Small intestine (tissue), 7 donors: ENCODE results near the gene MYL5. TPM values are rescaled to one million over a fixed set of nuclear protein-coding genes. Genes with fewer than 3 reads are reported as not detected.
"Not testable (repeated sequence)": the region's sequence is repeated elsewhere in the genome, so short reads cannot be mapped to it uniquely, and the experiment has no call there.

ENCODE experiments used
- DNase-seq, 2 donors: peaks; one replicate each; pipeline versions ENCODE4 v3.0.0 to v3.0.0-alpha.2; 2013
- FAIRE-seq: peaks from 2 replicates; lab custom pipeline; 2012; peaks lifted over from hg19 to GRCh38; lab: Jason Lieb, UNC
- H3K27ac ChIP-seq, 3 donors: one replicate each; pipeline ENCODE4 v1.5.1; 2013; ENCODE audit warnings: low read length in 2 of 3, mild to moderate bottlenecking in 2 of 3, control low read depth in 1 of 3, inconsistent platforms in 1 of 3, low read depth in 1 of 3, moderate library complexity in 1 of 3
- H3K27me3 ChIP-seq, 3 donors: one replicate each; pipeline ENCODE4 v1.6.1; 2013; ENCODE audit warnings: low read length in 3 of 3, inconsistent platforms in 1 of 3; ENCODE audit not compliant: control insufficient read depth in 3 of 3, insufficient read depth in 3 of 3
- H3K36me3 ChIP-seq, 3 donors: one replicate each; pipeline ENCODE4 v1.6.1; 2013; ENCODE audit warnings: low read length in 3 of 3, inconsistent platforms in 1 of 3, low read depth in 1 of 3, mild to moderate bottlenecking in 1 of 3, moderate library complexity in 1 of 3; ENCODE audit not compliant: control insufficient read depth in 3 of 3, insufficient read depth in 2 of 3
- H3K4me1 ChIP-seq, 3 donors: one replicate each; pipeline ENCODE4 v1.6.1; 2013; ENCODE audit warnings: low read length in 2 of 3, inconsistent platforms in 1 of 3, low read depth in 1 of 3, mild to moderate bottlenecking in 1 of 3, moderate library complexity in 1 of 3; ENCODE audit not compliant: control insufficient read depth in 3 of 3, insufficient read depth in 2 of 3
- H3K4me3 ChIP-seq, 3 donors: one replicate each; pipeline ENCODE4 v1.5.1; 2013; ENCODE audit warnings: low read length in 3 of 3, control low read depth in 1 of 3, inconsistent platforms in 1 of 3, low read depth in 1 of 3, mild to moderate bottlenecking in 1 of 3, moderate library complexity in 1 of 3
- H3K9me3 ChIP-seq, 2 donors: one replicate each; pipeline ENCODE4 v1.6.1; 2013; ENCODE audit warnings: low read depth in 1 of 2, low read length in 1 of 2; ENCODE audit not compliant: control insufficient read depth in 2 of 2, insufficient read depth in 1 of 2
- WGBS, 3 donors: extraction: QIAGEN DNeasy Blood & Tissue Kit; methylation state at CpG; one replicate each; pipeline ENCODE4 v1.1.7; 2013; 5-methylcytosine and 5-hydroxymethylcytosine counted together
- polyA plus RNA-seq, 4 donors: library from polyadenylated mRNA; stranded (reverse) in 3 of 4; unstranded in 1 of 4; fragments of 200-250 nt in 3 of 4; fragments of 120-200 nt in 1 of 4; gene quantifications; one replicate each; pipeline versions ENCODE4 v1.2.1 to v1.2.3, GENCODE V29; 2013
- donor health status: healthy with polysubstance abuse.
- donor health status: control.
- donor health status: control.
- donor health status: Bipolar disorder and iron deficiency.
- donor health status: healthy.

Gene MYL5
- polyA plus RNA-seq, 4 donors, result 36.1 to 316 (median 159) TPM

DNA sequence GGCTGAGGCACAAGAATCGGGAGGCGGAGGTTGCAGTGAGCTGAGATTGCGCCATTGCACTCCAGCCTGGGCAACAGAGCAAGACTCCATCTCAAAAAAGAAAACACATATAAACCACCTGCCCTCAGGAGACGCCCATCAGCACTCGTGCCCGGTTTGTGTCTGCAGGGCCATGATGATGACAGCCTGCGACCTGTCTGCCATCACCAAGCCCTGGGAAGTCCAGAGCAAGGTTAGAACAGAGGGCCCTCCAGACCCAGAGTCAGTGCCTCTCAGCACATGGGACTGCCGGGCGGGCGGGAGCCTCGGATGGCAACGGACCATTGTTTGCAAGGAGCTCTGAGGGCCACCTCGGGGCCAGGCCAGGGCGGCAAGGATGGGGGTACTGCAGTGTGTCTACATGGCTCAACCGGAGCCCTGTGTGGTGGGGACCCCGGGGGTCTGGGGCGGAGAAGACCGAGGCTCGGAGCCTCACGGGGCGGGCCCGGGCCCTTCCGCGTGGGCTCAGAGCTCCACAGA lies 9.6 kb upstream of the MYL5 start:
- DNase-seq, result no peak
- Histone ChIP-seq H3K27me3 (no peaks in the 10 kb centered on the region), H3K27ac (no peak overlapping the region), H3K4me3 (no peak overlapping the region), H3K36me3 (peaks cover 0 to 6% (median 0%) of the 10 kb centered on the region in 3 donors), H3K9me3 (no peaks in the 10 kb centered on the region), H3K4me1 (no peaks in the 10 kb centered on the region)
- FAIRE-seq, result no peak
- 95 to 97% (median 96%) methylated on average over 21 to 24 of the region's 24 CpGs for WGBS, 3 donors

GRCh38 chr4:665381-665750 lies 9.0 kb upstream of the MYL5 start:
- FAIRE-seq, result no peak
- H3K27me3 ChIP-seq, result no peaks in the 10 kb centered on the region
- no peak overlapping the region for H3K27ac ChIP-seq
- H3K9me3 ChIP-seq, result no peaks in the 10 kb centered on the region
- H3K4me3 ChIP-seq, result no peak overlapping the region
- no peak for DNase-seq
- peaks cover 0 to 4% (median 0%) of the 10 kb centered on the region in 3 donors for H3K36me3 ChIP-seq
- no peaks in the 10 kb centered on the region for H3K4me1 ChIP-seq
- 70 to 86% (median 78%) methylated on average over 11 to 12 of the region's 12 CpGs for WGBS, 3 donors

DNA sequence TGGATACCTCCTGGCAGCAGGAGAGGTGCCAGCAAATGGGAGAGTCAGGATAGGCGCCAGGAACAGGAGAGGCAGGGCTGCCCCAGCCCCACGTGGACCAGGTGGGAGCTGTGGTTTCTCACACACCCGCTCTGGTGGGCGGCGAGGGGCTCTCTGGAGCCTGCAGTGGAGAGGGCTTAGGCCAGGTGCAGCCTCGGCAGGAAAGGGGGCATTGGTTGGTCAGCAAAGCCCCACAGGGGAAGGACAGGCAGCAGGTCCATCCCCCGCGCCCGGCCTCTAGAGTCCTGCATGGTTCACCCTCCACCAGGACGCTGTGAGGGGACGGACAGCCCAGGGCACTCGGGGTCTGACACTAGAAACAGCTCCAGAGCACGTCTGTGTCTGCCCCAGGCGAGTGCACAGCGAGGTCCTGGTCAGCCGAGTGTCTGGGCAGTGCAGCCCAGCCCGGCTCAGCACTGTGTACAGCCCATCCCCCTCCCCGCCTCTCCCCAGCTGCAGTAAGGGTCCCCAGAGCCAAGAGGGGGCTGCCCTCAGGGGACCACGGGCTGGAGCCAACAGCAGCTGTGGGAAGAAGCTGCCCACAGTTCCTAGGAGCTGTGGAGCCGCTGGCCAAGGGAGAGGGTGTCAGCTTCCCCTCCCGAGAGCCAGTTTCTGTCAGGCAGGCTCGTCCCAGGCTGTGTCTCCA lies 8.4 kb upstream of the MYL5 start:
- WGBS, 3 donors, result 63 to 74% (median 73%) methylated on average over 15 to 22 of the region's 22 CpGs
- no peaks in the 10 kb centered on the region for H3K4me1 ChIP-seq
- H3K4me3 ChIP-seq, result no peak overlapping the region
- no peaks in the 10 kb centered on the region for H3K9me3 ChIP-seq
- FAIRE-seq, result no peak
- DNase-seq, result no peak
- H3K27ac ChIP-seq, result no peak overlapping the region
- H3K36me3 ChIP-seq, result peaks cover 0 to 7% (median 2%) of the 10 kb centered on the region in 3 donors
- H3K27me3 ChIP-seq, result no peaks in the 10 kb centered on the region

DNA sequence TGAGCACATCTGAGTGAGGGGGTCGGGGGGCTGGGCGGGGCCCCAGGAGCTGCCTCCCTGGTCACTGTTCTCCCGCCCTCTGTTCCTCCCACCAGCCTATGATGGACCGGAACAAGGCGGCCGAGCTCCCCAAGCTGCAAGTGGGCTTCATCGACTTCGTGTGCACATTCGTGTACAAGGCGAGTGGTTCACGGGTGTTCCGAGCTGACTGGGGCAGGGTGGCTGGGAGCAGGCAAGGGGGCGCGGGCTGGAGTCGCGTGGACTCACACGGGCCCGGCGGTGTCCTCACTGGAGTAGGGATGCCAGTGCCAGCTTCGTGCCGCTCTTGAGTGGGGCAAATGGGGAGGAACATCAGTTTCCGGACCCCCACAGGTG lies 7.9 kb upstream of the MYL5 start:
- no peak for DNase-seq

DNA sequence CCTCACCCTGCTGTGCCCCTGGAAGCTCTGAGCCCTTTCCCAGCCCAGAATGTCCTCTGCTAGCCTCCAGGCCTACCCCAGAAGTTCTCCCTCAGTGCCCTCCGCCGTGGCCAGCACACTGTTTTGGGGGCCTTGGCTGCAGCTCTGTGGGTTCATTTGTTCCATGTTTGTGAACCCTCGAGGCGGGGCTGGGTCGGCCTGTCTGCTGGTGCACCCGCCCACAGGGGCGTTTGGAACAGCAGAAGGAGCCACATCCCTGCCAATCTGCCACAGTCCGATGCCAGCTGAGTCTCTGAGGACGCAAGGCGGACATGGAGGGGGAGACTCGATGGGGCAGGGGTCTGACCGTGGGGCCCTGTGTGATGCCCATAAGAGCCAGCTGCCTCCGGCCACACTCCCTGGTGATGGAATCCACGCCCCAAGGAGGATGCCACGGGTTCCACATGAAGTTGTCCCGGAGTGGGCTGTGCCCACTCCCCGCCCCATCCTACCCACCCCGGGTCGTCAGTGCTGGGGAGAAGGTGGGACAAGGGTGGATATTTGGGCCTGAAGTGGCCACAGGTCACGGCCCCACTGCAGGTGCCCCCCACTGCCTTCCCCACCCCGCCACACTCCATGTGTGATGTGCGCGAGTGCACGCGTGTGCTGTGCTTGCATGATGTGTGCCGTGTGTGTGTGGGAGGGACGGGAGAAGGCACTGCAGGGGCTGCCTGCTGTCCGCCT lies 7.4 kb upstream of the MYL5 start:
- peaks cover 6 to 18% (median 6%) of the 10 kb centered on the region in 3 donors for H3K36me3 ChIP-seq
- no peaks in the 10 kb centered on the region for H3K4me1 ChIP-seq
- FAIRE-seq (no peak), DNase-seq (no peak)
- H3K27me3 ChIP-seq, result no peaks in the 10 kb centered on the region
- no peaks in the 10 kb centered on the region for H3K9me3 ChIP-seq
- no peak overlapping the region for H3K4me3 ChIP-seq
- 66 to 83% (median 78%) methylated on average over 28 of the region's 28 CpGs for WGBS, 3 donors
- H3K27ac ChIP-seq, result no peak overlapping the region

More for the DNA sequence above, 7.9 kb upstream of the MYL5 start:
- H3K9me3 ChIP-seq, result no peaks in the 10 kb centered on the region
- H3K4me1 ChIP-seq, result no peaks in the 10 kb centered on the region
- H3K27me3 ChIP-seq, result no peaks in the 10 kb centered on the region
- 81 to 90% (median 86%) methylated on average over 20 to 22 of the region's 22 CpGs for WGBS, 3 donors
- no peak overlapping the region for H3K4me3 ChIP-seq
- no peak for FAIRE-seq
- H3K36me3 ChIP-seq, result peaks cover 1 to 12% (median 4%) of the 10 kb centered on the region in 3 donors
- H3K27ac ChIP-seq, result no peak overlapping the region

- no peak overlapping the region for H3K27ac ChIP-seq
- H3K4me3 ChIP-seq, result no peak overlapping the region
- H3K4me1 ChIP-seq, result no peaks in the 10 kb centered on the region
- DNase-seq (no peak), FAIRE-seq (no peak)
- WGBS, 3 donors, result 53 to 68% (median 54%) methylated on average over 10 of the region's 10 CpGs
- no peaks in the 10 kb centered on the region for H3K27me3 ChIP-seq
- peaks cover 6 to 23% (median 7%) of the 10 kb centered on the region in 3 donors for H3K36me3 ChIP-seq
- H3K9me3 ChIP-seq, result no peaks in the 10 kb centered on the region
These were observed 6.8 kb upstream of the MYL5 start for GRCh38 chr4:667545-667925.

GRCh38 chr4:668219-668618 lies 6.1 kb upstream of the MYL5 start:
- peaks cover 6 to 28% (median 9%) of the 10 kb centered on the region in 3 donors for H3K36me3 ChIP-seq
- not testable (repeated sequence) for H3K27ac ChIP-seq, FAIRE-seq, H3K4me3 ChIP-seq, H3K9me3 ChIP-seq, H3K27me3 ChIP-seq, DNase-seq, H3K4me1 ChIP-seq
- 86 to 92% (median 91%) methylated on average over 6 of the region's 6 CpGs for WGBS, 3 donors

GRCh38 chr4:669806-670559 lies 4.4 kb upstream of the MYL5 start:
- H3K4me3 ChIP-seq, H3K27ac ChIP-seq, H3K27me3 ChIP-seq, H3K9me3 ChIP-seq, DNase-seq, FAIRE-seq: not testable (repeated sequence)
- Histone ChIP-seq H3K36me3 (peaks cover 6 to 28% (median 9%) of the 10 kb centered on the region in 3 donors), H3K4me1 (peaks cover 0 to 13% (median under 1%) of the 10 kb centered on the region in 3 donors)
- 93 to 96% (median 93%) methylated on average over 11 of the region's 11 CpGs for WGBS, 3 donors
